ENCODE measurements around the gene LINC00632. TPM values are rescaled to one million over a fixed set of nuclear protein-coding genes. Genes with fewer than 3 reads are reported as not detected.

LINC00632 gene
- total and polyA plus RNA-seq, 2 donors (not counting 1 experiment from before 2014, with no cell fraction given): 6.9 to 82.5 TPM

DNA sequence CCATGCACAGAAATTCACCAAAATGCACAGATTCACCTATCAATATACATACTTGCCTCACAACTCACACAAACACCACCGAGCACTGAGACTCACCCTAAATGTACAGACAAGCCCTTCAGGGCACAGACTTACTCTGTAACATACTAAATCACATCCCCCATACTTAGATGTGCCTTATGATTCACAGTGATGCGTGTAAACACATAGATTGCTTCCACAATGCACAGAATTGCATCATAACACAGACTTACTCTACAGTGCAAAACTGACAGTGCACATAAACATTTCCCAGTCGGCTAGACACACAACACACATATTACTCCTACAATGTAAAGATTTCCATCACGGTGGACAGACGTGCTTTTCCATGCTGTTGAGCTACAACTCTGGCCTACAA, 6.2 kb downstream of the LINC00632 start:
- TF ChIP-seq, protein P1, sequence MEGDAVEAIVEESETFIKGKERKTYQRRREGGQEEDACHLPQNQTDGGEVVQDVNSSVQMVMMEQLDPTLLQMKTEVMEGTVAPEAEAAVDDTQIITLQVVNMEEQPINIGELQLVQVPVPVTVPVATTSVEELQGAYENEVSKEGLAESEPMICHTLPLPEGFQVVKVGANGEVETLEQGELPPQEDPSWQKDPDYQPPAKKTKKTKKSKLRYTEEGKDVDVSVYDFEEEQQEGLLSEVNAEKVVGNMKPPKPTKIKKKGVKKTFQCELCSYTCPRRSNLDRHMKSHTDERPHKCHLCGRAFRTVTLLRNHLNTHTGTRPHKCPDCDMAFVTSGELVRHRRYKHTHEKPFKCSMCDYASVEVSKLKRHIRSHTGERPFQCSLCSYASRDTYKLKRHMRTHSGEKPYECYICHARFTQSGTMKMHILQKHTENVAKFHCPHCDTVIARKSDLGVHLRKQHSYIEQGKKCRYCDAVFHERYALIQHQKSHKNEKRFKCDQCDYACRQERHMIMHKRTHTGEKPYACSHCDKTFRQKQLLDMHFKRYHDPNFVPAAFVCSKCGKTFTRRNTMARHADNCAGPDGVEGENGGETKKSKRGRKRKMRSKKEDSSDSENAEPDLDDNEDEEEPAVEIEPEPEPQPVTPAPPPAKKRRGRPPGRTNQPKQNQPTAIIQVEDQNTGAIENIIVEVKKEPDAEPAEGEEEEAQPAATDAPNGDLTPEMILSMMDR (conservative IDR thresholded peaks at IDR 0.05 in 1 of 2, IDR thresholded peaks at IDR 0.05 in 1 of 2; ENCODE audit: low read depth in 1 of 2, low read length in 2 of 2): no peak
- TF ChIP-seq EZH2 (IDR thresholded peaks at IDR 0.05; ENCODE audit: low read length, missing control alignments): no peak
- Histone ChIP-seq H3K9me3 (ENCODE audit: control insufficient read depth, insufficient read depth, low read depth, low read length) (no peaks in the 10 kb centered on the region), H3K36me3 (ENCODE audit: control insufficient read depth, insufficient read depth, low read length) (no peaks in the 10 kb centered on the region), H3K27me3 (ENCODE audit: control insufficient read depth, insufficient read depth, low read length) (no peaks in the 10 kb centered on the region), H2AFZ (ENCODE audit: low read length) (no peak overlapping the region), H3K79me2 (ENCODE audit: control insufficient read depth, insufficient read depth, low read length) (no peaks in the 10 kb centered on the region), H3K9ac (ENCODE audit: insufficient read depth, low read length) (no peak overlapping the region), H3K27ac (ENCODE audit: insufficient read depth, low read length) (no peak overlapping the region), H4K20me1 (ENCODE audit: control insufficient read depth, extremely low read depth, insufficient read depth, low read length) (no peaks in the 10 kb centered on the region), H3K4me3 (replicated peaks in 1 of 4; ENCODE audit: control extremely low read depth in 1 of 4, insufficient read depth in 1 of 4, low read depth in 3 of 4, low read length in 4 of 4) (no peak overlapping the region), H3K4me1 (ENCODE audit: control insufficient read depth, extremely low read depth, insufficient read depth, low read length) (no peaks in the 10 kb centered on the region), H3K4me2 (ENCODE audit: extremely low read depth, insufficient read depth, low read length) (no peak overlapping the region)
- peak in 1 of 2 donors; percentile 84 for DNase-seq (ENCODE audit: low read depth in 2 of 2)

DNA sequence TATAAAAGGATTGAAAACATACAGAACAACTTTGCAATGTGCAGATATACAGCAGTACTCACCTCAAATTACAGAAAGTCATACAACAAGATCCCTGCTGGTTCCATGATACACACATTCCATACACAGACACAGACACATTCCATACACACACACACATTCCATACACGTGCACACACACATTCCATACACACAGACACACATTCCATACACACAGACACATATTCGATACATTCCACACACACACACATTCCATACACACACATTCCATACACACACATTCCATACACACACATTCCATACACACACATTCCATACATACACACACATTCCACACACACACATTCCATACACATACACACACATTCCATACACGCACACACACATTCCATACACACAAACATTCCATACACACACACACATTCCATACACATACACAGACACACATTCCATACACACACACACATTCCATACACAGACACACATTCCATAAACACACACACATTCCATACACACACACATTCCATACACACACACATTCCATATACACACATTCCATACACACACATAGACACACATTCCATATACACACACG, 13.7 kb downstream of the LINC00632 start:
- H3K4me1 ChIP-seq (ENCODE audit: control insufficient read depth, extremely low read depth, insufficient read depth, low read length): no peaks in the 10 kb centered on the region
- no peaks in the 10 kb centered on the region for H3K9me3 ChIP-seq (ENCODE audit: control insufficient read depth, insufficient read depth, low read depth, low read length)
- H3K9ac ChIP-seq (ENCODE audit: insufficient read depth, low read length): no peak overlapping the region
- H2AFZ ChIP-seq (ENCODE audit: low read length): no peak overlapping the region
- H3K79me2 ChIP-seq (ENCODE audit: control insufficient read depth, insufficient read depth, low read length): no peaks in the 10 kb centered on the region
- no peak overlapping the region for H3K4me2 ChIP-seq (ENCODE audit: extremely low read depth, insufficient read depth, low read length)
- DNase-seq (ENCODE audit: low read depth in 2 of 2): peak; percentile 59 to 68
- H3K4me3 ChIP-seq (replicated peaks in 1 of 4; ENCODE audit: control extremely low read depth in 1 of 4, insufficient read depth in 1 of 4, low read depth in 3 of 4, low read length in 4 of 4): no peak overlapping the region
- peaks cover 1% of the 10 kb centered on the region for H3K36me3 ChIP-seq (ENCODE audit: control insufficient read depth, insufficient read depth, low read length)
- no peak for TF ChIP-seq EZH2 (IDR thresholded peaks at IDR 0.05; ENCODE audit: low read length, missing control alignments)
- TF ChIP-seq, protein P1 (conservative IDR thresholded peaks at IDR 0.05 in 1 of 2, IDR thresholded peaks at IDR 0.05 in 1 of 2; ENCODE audit: low read depth in 1 of 2, low read length in 2 of 2): no peak
- no peaks in the 10 kb centered on the region for H4K20me1 ChIP-seq (ENCODE audit: control insufficient read depth, extremely low read depth, insufficient read depth, low read length)
- H3K27me3 ChIP-seq (ENCODE audit: control insufficient read depth, insufficient read depth, low read length): no peaks in the 10 kb centered on the region
- no peak overlapping the region for H3K27ac ChIP-seq (ENCODE audit: insufficient read depth, low read length)

DNA sequence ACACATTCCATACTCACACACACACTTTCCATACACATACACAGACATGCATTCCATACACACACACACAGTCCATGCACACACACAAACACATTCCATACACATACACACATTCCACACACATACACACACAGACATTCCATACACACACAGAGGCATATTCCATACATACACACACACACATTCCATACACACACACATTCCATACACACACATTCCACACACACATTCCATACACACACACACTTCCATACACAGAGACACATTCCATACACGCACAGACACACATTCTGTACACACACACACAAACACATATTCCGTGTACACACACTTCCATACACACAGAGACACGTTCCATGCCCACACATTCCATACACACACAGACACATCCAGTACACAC, 14.8 kb downstream of the LINC00632 start:
- no peaks in the 10 kb centered on the region for H3K79me2 ChIP-seq (ENCODE audit: control insufficient read depth, insufficient read depth, low read length)
- H3K4me2 ChIP-seq (ENCODE audit: extremely low read depth, insufficient read depth, low read length): no peak overlapping the region
- H3K4me3 ChIP-seq (replicated peaks in 1 of 4; ENCODE audit: control extremely low read depth in 1 of 4, insufficient read depth in 1 of 4, low read depth in 3 of 4, low read length in 4 of 4): no peak overlapping the region
- H3K27ac ChIP-seq (ENCODE audit: insufficient read depth, low read length): no peak overlapping the region
- H3K4me1 ChIP-seq (ENCODE audit: control insufficient read depth, extremely low read depth, insufficient read depth, low read length): no peaks in the 10 kb centered on the region
- no peaks in the 10 kb centered on the region for H4K20me1 ChIP-seq (ENCODE audit: control insufficient read depth, extremely low read depth, insufficient read depth, low read length)
- peaks cover 1% of the 10 kb centered on the region for H3K36me3 ChIP-seq (ENCODE audit: control insufficient read depth, insufficient read depth, low read length)
- H2AFZ ChIP-seq (ENCODE audit: low read length): no peak overlapping the region
- H3K27me3 ChIP-seq (ENCODE audit: control insufficient read depth, insufficient read depth, low read length): no peaks in the 10 kb centered on the region
- no peak for TF ChIP-seq EZH2 (IDR thresholded peaks at IDR 0.05; ENCODE audit: low read length, missing control alignments)
- TF ChIP-seq, protein P1 (conservative IDR thresholded peaks at IDR 0.05 in 1 of 2, IDR thresholded peaks at IDR 0.05 in 1 of 2; ENCODE audit: low read depth in 1 of 2, low read length in 2 of 2): no peak
- no peak overlapping the region for H3K9ac ChIP-seq (ENCODE audit: insufficient read depth, low read length)
- H3K9me3 ChIP-seq (ENCODE audit: control insufficient read depth, insufficient read depth, low read depth, low read length): no peaks in the 10 kb centered on the region
- DNase-seq (ENCODE audit: low read depth in 2 of 2): peak in 1 of 2 donors; percentile 25
